Activated CD8-positive, alpha-beta memory T cell treated with anti-CD3 and anti-CD28 coated beads, Interleukin-2, amount 50 U/mL, for 4 hours (primary cell): ENCODE measurements around the gene OR2C1.

Experiments
- DNase-seq: peaks from one replicate; pipeline ENCODE4 v3.0.0-alpha.2; 2020

The OR2C1 gene

GRCh38 chr16:3355589-3355988 lies at the start of gene OR2C1:
Gene OR2C1 (plus strand): TSS chr16:3355889. CDS start chr16:3355941, 52 bp downstream.
- no peak for DNase-seq

GRCh38 chr16:3306078-3306477 lies 49.6 kb upstream of the OR2C1 start:
- no peak for DNase-seq

DNA sequence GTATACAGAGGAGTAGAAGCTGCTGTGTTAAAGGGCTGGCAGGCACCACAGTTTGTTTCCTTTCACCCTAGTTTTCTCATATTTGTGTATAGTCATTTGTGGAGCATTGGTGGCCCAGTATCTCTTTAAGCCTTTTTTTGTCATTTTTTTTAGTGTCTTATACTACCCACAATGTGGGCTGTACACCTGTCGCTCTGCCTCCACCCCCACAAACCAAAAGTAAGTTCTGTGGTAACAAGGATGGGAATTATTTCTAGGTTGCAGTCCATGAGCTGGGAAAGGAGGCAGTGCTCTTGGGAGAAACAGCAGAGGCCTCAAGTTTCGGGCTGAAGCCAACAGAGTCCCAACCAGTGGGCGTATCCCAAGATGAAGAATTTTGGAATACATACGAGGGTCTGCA lies 44.2 kb upstream of the OR2C1 start:
- DNase-seq: no peak

DNA sequence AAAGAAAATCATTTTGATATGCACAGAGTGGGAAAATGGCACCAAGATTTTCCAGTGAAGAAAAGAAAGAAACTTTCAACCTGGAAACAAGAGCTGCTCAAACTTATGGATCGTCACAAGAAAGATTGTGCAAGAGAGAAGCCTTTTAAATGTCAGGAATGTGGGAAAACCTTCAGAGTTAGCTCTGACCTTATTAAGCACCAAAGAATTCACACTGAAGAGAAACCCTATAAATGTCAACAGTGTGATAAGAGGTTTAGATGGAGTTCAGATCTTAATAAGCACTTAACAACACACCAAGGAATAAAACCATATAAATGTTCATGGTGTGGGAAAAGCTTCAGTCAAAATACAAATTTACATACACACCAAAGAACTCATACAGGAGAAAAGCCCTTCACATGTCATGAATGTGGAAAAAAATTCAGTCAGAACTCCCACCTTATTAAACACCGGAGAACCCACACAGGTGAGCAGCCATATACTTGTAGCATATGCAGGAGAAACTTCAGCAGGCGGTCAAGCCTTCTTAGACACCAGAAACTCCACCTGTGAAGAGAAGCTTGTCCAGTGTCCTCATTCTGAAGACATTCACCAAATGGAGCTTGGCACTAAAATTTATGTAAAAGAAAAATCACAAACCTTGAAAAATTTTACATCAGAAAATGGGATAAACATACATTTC lies 38.2 kb upstream of the OR2C1 start:
- DNase-seq: no peak

- no peak for DNase-seq
These were observed 33.9 kb upstream of the OR2C1 start for GRCh38 chr16:3321816-3322215.

GRCh38 chr16:3327514-3327913 lies 28.2 kb upstream of the OR2C1 start:
- DNase-seq: no peak

GRCh38 chr16:3328104-3328503 lies 27.6 kb upstream of the OR2C1 start:
- DNase-seq: no peak

- DNase-seq: no peak
These were observed 27.0 kb upstream of the OR2C1 start for GRCh38 chr16:3328643-3329042.

- no peak for DNase-seq
These were observed 9.6 kb upstream of the OR2C1 start for GRCh38 chr16:3346041-3346440.

- DNase-seq: no peak
These were observed 8.1 kb upstream of the OR2C1 start for GRCh38 chr16:3347586-3347985.

GRCh38 chr16:3348547-3349167 lies 7.0 kb upstream of the OR2C1 start:
- DNase-seq: no peak

DNA sequence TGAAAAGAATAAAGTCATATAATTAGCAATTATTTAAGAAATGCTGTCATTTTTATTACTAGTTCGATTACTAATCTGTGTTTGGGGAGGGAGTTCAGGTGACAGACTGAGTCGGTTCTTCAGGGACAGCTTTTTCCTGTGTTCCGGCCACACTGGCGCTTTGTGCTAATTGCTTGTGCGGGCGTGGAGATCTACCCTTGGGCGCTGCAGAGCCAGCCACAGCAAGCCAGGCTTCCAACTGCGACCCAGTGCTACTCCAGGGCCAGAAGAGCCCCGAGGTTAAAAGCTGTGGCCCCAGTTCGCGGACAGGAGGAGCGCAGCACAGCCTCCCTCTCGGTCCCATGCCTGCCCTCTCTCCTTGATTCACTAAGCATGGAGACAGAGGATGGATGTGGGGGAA lies 6.5 kb upstream of the OR2C1 start:
- DNase-seq: no peak

DNA sequence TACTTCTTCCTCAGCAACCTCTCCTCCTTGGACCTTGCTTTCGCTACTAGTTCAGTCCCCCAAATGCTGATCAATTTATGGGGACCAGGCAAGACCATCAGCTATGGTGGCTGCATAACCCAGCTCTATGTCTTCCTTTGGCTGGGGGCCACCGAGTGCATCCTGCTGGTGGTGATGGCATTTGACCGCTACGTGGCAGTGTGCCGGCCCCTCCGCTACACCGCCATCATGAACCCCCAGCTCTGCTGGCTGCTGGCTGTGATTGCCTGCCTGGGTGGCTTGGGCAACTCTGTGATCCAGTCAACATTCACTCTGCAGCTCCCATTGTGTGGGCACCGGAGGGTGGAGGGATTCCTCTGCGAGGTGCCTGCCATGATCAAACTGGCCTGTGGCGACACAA lies 429 bp downstream of the OR2C1 start:
- DNase-seq: no peak

DNA sequence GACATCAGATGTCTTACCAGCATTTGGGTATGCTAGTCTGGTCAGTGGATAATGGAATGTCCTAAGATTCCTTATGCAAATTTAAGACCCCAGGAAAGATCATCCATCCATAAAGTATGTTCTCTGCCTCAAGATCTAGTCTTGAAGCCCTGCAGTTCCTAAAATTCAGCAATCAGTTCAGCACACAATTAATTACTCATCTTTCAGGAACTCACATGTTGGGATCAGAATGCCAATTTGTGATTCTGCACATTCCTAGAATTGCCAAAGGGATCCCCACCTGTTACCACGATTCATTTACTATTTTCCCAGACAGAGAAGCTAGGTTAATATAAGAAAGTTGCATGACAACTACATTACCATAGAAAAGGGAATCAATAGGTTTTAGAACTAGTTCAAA lies 3.2 kb downstream of the OR2C1 start:
- no peak for DNase-seq

GRCh38 chr16:3362931-3363330 lies 7.2 kb downstream of the OR2C1 start:
- DNase-seq: no peak

DNA sequence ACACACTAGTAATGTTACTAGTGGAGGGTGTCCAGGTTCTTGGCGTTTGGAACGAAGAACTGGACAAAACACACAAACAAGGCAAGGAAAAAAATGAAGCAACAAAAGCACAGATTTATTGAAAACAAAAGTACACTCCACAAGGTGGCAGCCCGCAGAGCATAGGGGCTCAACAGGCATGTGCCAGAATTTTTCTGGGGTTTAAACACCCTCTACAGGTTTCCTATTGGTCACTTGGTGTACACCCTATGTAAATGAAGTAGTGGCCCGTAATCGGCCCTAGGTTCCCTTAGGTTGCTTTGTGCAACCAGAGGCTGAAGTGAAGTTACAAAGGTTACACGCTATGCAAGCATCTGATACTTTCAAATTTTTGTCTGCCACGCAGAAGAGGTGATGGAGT lies 8.1 kb downstream of the OR2C1 start:
- no peak for DNase-seq

- DNase-seq: peak; percentile 82
These were observed 9.2 kb downstream of the OR2C1 start for GRCh38 chr16:3364774-3365427.

DNA sequence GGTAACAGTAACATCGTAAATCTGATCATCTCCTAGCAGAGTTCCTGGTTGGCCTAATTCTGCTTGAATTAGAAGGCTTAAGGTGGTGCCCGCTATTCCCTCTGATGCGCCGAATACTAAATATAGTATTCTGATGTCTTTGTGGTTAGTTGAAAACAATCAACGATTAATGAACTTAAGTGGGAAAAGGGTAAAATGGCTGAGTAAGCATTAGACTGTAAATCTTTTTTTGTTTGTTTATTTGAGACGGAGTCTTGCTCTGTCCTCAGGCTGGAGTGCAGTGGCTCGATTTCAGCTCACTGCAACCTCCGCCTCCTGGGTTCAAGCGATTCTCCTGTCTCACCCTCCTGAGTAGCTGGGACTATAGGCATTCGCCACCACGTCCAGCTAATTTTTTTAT lies 13.4 kb downstream of the OR2C1 start:
- no peak for DNase-seq

GRCh38 chr16:3375680-3376079 lies 20.0 kb downstream of the OR2C1 start:
- DNase-seq: no peak

DNA sequence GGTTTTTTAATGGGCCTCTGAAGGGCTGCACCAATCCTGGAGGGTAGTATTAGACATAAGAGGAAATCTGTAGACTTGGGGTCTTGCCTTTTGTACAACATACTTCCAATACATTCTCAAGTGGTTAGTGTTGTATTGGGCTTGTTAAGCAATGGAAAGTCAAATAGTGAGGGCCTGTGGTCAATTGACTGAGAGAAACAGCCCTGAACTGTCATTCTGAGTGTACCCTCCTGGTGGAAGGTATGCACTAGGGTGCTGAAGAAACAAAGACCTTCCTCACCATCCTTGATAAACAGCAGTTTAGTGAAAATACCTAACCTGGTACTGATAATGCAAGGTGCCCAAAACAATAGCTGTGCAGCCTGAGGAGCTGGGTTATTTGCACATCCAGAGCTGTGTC lies 22.2 kb downstream of the OR2C1 start:
- DNase-seq: no peak

DNA sequence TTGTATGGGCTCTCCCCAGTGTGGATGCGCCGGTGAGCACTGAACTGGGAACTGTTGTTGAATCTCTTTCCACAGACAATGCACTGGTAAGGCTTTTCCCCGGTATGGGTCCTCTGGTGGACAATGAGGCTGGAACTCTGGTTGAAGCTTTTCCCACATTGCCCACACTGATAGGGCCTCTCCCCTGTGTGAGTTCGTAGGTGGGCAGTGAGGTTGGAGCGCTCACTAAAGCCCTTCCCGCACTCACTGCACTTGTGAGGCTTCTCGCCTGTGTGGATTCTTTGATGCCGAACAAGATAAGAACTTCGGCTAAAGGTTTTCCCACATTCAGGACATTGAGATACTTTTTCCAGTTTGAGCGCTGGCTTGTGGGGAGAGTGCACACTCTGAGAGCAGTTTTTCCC lies 27.4 kb downstream of the OR2C1 start:
- DNase-seq: no peak

DNA sequence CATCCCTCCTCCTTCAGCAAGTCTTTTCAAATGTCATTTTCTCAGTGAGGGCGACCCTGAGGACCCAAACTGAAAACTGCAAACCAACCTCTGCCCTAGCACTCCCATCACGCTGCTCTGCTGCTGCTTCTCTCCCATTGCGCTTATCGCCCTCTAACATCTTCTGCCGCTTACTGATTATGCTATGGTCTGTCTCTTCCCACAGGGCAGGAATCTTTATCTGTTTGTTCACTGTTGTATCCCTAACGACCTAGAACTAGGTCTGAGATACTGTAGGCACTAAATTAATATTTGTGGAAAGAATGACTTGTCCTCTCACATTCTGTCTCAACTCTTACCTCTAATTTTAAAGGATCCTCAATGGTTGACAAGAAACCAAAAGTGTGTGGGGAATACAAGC lies 32.6 kb downstream of the OR2C1 start:
- no peak for DNase-seq

- no peak for DNase-seq
These were observed 34.1 kb downstream of the OR2C1 start for GRCh38 chr16:3389663-3390338.

DNA sequence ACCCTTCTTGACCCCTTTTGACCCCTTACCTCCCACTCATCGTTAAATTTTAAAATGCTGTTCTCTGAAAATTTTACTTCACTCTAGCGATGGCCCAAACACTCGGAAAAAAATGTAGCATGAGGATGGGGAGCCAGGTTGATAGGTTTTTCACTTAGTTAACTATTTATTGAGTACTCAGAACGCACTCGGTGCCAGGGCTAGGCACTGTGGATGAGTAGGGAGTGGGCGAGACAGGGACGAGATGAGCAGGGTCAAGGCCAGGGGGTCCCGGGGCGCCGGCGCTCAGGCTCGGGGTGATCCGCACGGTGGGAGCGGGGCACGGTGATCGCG lies 44.7 kb downstream of the OR2C1 start:
- no peak for DNase-seq
